ENCODE data around the gene KRTAP2-4. TPM values are rescaled to one million over a fixed set of nuclear protein-coding genes. Genes with fewer than 3 reads are reported as not detected.

The KRTAP2-4 gene
- polyA plus RNA-seq (2012; ENCODE audit: insufficient read length, low read depth), result not detected

- no peak for TF ChIP-seq SIN3A (IDR thresholded peaks at IDR 0.05; ENCODE audit: borderline replicate concordance, insufficient read depth, low read length)
- TF ChIP-seq REST (IDR thresholded peaks at IDR 0.05; ENCODE audit: insufficient read depth in 1 of 2, low read depth in 2 of 2, low read length in 2 of 2), result no peak
- TF ChIP-seq POLR2AphosphoS5 (IDR thresholded peaks at IDR 0.05; ENCODE audit: low read depth, low read length), result no peak
- TF ChIP-seq FOXP2 (optimal IDR thresholded peaks at IDR 0.05; ENCODE audit: borderline replicate concordance, extremely low read depth, extremely low read length, insufficient read depth), result no peak
- no peak for TF ChIP-seq TAF1 (IDR thresholded peaks at IDR 0.05; ENCODE audit: borderline replicate concordance, insufficient read depth, low read length)
These were observed at the start of gene KRTAP2-4 for GRCh38 chr17:41065829-41066624. Gene KRTAP2-4 (minus strand): TSS chr17:41065879. CDS start chr17:41065845, 34 bp downstream.

- TF ChIP-seq TAF1 (IDR thresholded peaks at IDR 0.05; ENCODE audit: borderline replicate concordance, insufficient read depth, low read length) (no peak), FOXP2 (optimal IDR thresholded peaks at IDR 0.05; ENCODE audit: borderline replicate concordance, extremely low read depth, extremely low read length, insufficient read depth) (no peak)
These were observed 45.6 kb upstream of the KRTAP2-4 start for GRCh38 chr17:41111151-41111885.

- TF ChIP-seq POLR2AphosphoS5 (IDR thresholded peaks at IDR 0.05; ENCODE audit: low read depth, low read length) (no peak), SIN3A (IDR thresholded peaks at IDR 0.05; ENCODE audit: borderline replicate concordance, insufficient read depth, low read length) (no peak), TAF1 (IDR thresholded peaks at IDR 0.05; ENCODE audit: borderline replicate concordance, insufficient read depth, low read length) (no peak), FOXP2 (optimal IDR thresholded peaks at IDR 0.05; ENCODE audit: borderline replicate concordance, extremely low read depth, extremely low read length, insufficient read depth) (no peak)
These were observed 42.3 kb upstream of the KRTAP2-4 start for GRCh38 chr17:41107941-41108450.

GRCh38 chr17:41105347-41105746 lies 39.7 kb upstream of the KRTAP2-4 start, which contains the start of gene KRTAP4-9:
Gene KRTAP4-9 (plus strand): TSS chr17:41105389. CDS start chr17:41105389, 0 bp downstream.
- 0 out of 4 replicates have a peak, but pooled peaks of 1 of the 2 experiments have one; percentile 28 for TF ChIP-seq REST (IDR thresholded peaks at IDR 0.05; ENCODE audit: insufficient read depth in 1 of 2, low read depth in 2 of 2, low read length in 2 of 2)

- TF ChIP-seq FOXP2 (optimal IDR thresholded peaks at IDR 0.05; ENCODE audit: borderline replicate concordance, extremely low read depth, extremely low read length, insufficient read depth), result no peak
- no peak for TF ChIP-seq SIN3A (IDR thresholded peaks at IDR 0.05; ENCODE audit: borderline replicate concordance, insufficient read depth, low read length)
- TF ChIP-seq TAF1 (IDR thresholded peaks at IDR 0.05; ENCODE audit: borderline replicate concordance, insufficient read depth, low read length), result no peak
- TF ChIP-seq REST (IDR thresholded peaks at IDR 0.05; ENCODE audit: insufficient read depth in 1 of 2, low read depth in 2 of 2, low read length in 2 of 2), result no peak
These were observed 38.2 kb upstream of the KRTAP2-4 start for GRCh38 chr17:41103896-41104295.

Measured in PFSK-1 (cell line).